Liver (tissue), 9 donors: ENCODE data around the gene PRRG3. TPM values are rescaled to one million over a fixed set of nuclear protein-coding genes. Genes with fewer than 3 reads are reported as not detected.

Source experiments
- DNase-seq: peaks from one replicate; pipeline ENCODE4 v3.0.0-alpha.2; 2017; ENCODE audit warnings: low spot score
- H3K27ac ChIP-seq, 2 donors: one replicate each; pipeline ENCODE4 v1.7.0; 2013; ENCODE audit warnings: inconsistent platforms in 2 of 2, low read length in 2 of 2, control low read depth in 1 of 2, low read depth in 1 of 2, mild to moderate bottlenecking in 1 of 2
- H3K27me3 ChIP-seq, 4 donors: one replicate each; pipeline versions ENCODE4 v1.6.1 to v1.7.0; 2013; ENCODE audit warnings: low read length in 3 of 4, inconsistent platforms in 1 of 4, mild to moderate bottlenecking in 1 of 4, moderate library complexity in 1 of 4; ENCODE audit not compliant: control insufficient read depth in 4 of 4, insufficient read depth in 4 of 4
- H3K36me3 ChIP-seq, 4 donors: one replicate each; pipeline versions ENCODE4 v1.6.1 to v1.7.0; 2013; ENCODE audit warnings: low read length in 3 of 4, mild to moderate bottlenecking in 3 of 4, low read depth in 1 of 4, moderate library complexity in 1 of 4; ENCODE audit not compliant: control insufficient read depth in 4 of 4, insufficient read depth in 3 of 4
- H3K4me1 ChIP-seq, 4 donors: one replicate each; pipeline versions ENCODE4 v1.6.1 to v1.7.0; 2013; ENCODE audit warnings: low read length in 3 of 4, mild to moderate bottlenecking in 3 of 4, moderate library complexity in 1 of 4; ENCODE audit not compliant: control insufficient read depth in 4 of 4, insufficient read depth in 4 of 4
- H3K4me3 ChIP-seq, 3 donors: one replicate each; pipeline versions ENCODE4 v1.6.1 to v1.7.0; 2013; ENCODE audit warnings: low read length in 3 of 3, control low read depth in 1 of 3, low read depth in 1 of 3, mild to moderate bottlenecking in 1 of 3
- H3K9ac ChIP-seq, 2 donors: one replicate each; pipeline ENCODE4 v1.7.0; 2013; ENCODE audit warnings: low read length in 2 of 2, mild to moderate bottlenecking in 2 of 2, moderate library complexity in 2 of 2, control low read depth in 1 of 2, low read depth in 1 of 2
- H3K9me3 ChIP-seq, 4 donors: one replicate each; pipeline versions ENCODE4 v1.6.1 to v1.7.0; 2013; ENCODE audit warnings: low read length in 3 of 4; ENCODE audit not compliant: control insufficient read depth in 4 of 4
- CTCF ChIP-seq: fragments of 150-350 bp; IDR thresholded peaks from 2 replicates; pipeline ENCODE4 v1.5.1; 2017; ENCODE audit warnings: improper control_type of control experiment, low read depth, low read length; ENCODE audit not compliant: missing input control
- FOXA1 ChIP-seq: IDR thresholded peaks from 2 replicates; pipeline ENCODE4 v1.6.1; 2016; ENCODE audit warnings: antibody characterized with exemption
- GABPA ChIP-seq, 2 donors: IDR thresholded peaks in 1 of 2; conservative IDR thresholded peaks in 1 of 2; 2 replicates each; pipeline ENCODE4 v1.6.1; 2016; ENCODE audit warnings: antibody characterized with exemption in 2 of 2, mild to moderate bottlenecking in 1 of 2, moderate library complexity in 1 of 2
- HNF4G ChIP-seq: IDR thresholded peaks from 2 replicates; pipeline ENCODE4 v1.6.1; 2016; ENCODE audit warnings: antibody characterized with exemption
- JUND ChIP-seq, 2 donors: IDR thresholded peaks; 2 replicates each; pipeline ENCODE4 v1.6.1; 2016; ENCODE audit warnings: antibody characterized with exemption in 2 of 2
- MAX ChIP-seq: IDR thresholded peaks from 2 replicates; pipeline ENCODE4 v1.6.1; 2016; ENCODE audit warnings: antibody characterized with exemption
- NR2F2 ChIP-seq: IDR thresholded peaks from 2 replicates; pipeline ENCODE4 v1.6.1; 2016; ENCODE audit warnings: antibody characterized with exemption
- RAD21 ChIP-seq, 2 donors: IDR thresholded peaks; 2 replicates each; pipeline ENCODE4 v1.6.1; 2016; ENCODE audit warnings: antibody characterized with exemption in 2 of 2, mild to moderate bottlenecking in 2 of 2
- REST ChIP-seq: IDR thresholded peaks from 2 replicates; pipeline ENCODE4 v1.6.1; 2016; ENCODE audit warnings: antibody characterized with exemption, mild to moderate bottlenecking
- RXRA ChIP-seq, 2 donors: IDR thresholded peaks; 2 replicates each; pipeline ENCODE4 v1.6.1; 2017 to 2018; ENCODE audit warnings: antibody characterized with exemption in 2 of 2, mild to moderate bottlenecking in 1 of 2
- TAF1 ChIP-seq: conservative IDR thresholded peaks from 2 replicates; pipeline ENCODE4 v1.6.1; 2016; ENCODE audit warnings: antibody characterized with exemption, mild to moderate bottlenecking
- YY1 ChIP-seq: IDR thresholded peaks from 2 replicates; pipeline ENCODE4 v1.6.1; 2016; ENCODE audit warnings: antibody characterized with exemption, mild to moderate bottlenecking
- ZBTB33 ChIP-seq: IDR thresholded peaks from 2 replicates; pipeline ENCODE4 v1.6.1; 2016; ENCODE audit warnings: antibody characterized with exemption
- WGBS: extraction: QIAGEN DNeasy Blood & Tissue Kit; methylation state at CpG from one replicate; pipeline ENCODE4 v1.1.7; 2013; 5-methylcytosine and 5-hydroxymethylcytosine counted together
- polyA plus RNA-seq, 2 donors: library from polyadenylated mRNA; stranded (reverse) in 1 of 2; unstranded in 1 of 2; fragments of 200-250 nt in 1 of 2; fragments of >200 nt in 1 of 2; fragmentation: Nextera tagmentation in 1 of 2; extraction: Ambion mirVana in 1 of 2; gene quantifications; one replicate each; pipeline versions ENCODE4 v1.2.1 to v1.2.3, GENCODE V29; 2013 to 2015
- total RNA-seq, 2 donors: library from RNA; depleted of rRNA; stranded (reverse); fragments of >200 nt; gene quantifications; one replicate each; pipeline ENCODE4 v1.2.3, GENCODE V29; 2014
- donor health status: healthy.
- donor health status: healthy.
- donor health status: healthy.
- donor health status: healthy.
- donor health status: healthy.

Gene PRRG3
- total and polyA plus RNA-seq, 4 donors, result under 0.01 to 0.05 (median 0.01) TPM; not detected in 1

- TF ChIP-seq ZBTB33 (no peak), FOXA1 (no peak), YY1 (no peak)
These were observed 19.1 kb downstream of the PRRG3 start (continued) for GRCh38 chrX:151714362-151714761.

- no peaks in the 10 kb centered on the region for H3K4me1 ChIP-seq
- 81% methylated on average over 3 of the region's 3 CpGs for WGBS
- no peak within 1 kb of the TSS for H3K4me3 ChIP-seq
- no peak within 1 kb of the TSS for H3K27ac ChIP-seq
- no peak for TF ChIP-seq FOXA1
- no peak for TF ChIP-seq HNF4G
- TF ChIP-seq CTCF, result no peak
- TF ChIP-seq NR2F2, result no peak
- TF ChIP-seq JUND (IDR thresholded peaks at IDR 0.05), result no peak
- no peak for TF ChIP-seq TAF1
- TF ChIP-seq ZBTB33, result no peak
- TF ChIP-seq RAD21 (IDR thresholded peaks at IDR 0.05), result no peak
- TF ChIP-seq REST, result no peak
- no peak for TF ChIP-seq MAX
- no peak for TF ChIP-seq YY1
- no peak for TF ChIP-seq RXRA (IDR thresholded peaks at IDR 0.05)
- TF ChIP-seq GABPA (IDR thresholded peaks at IDR 0.05 in 1 of 2, conservative IDR thresholded peaks at IDR 0.05 in 1 of 2), result no peak
- H3K9me3 ChIP-seq, result no peaks in the 10 kb centered on the region
- no peaks in the 10 kb centered on the region for H3K27me3 ChIP-seq
- no peaks in the 10 kb centered on the region for H3K36me3 ChIP-seq
- DNase-seq, result no peak
- H3K9ac ChIP-seq, result no peak within 1 kb of the TSS
These were observed 20.5 kb downstream of the PRRG3 start, which contains the start of gene FATE1 for GRCh38 chrX:151715752-151716151. Gene FATE1 (plus strand): TSS chrX:151716035. CDS start chrX:151716120, 85 bp downstream.
